OCI-LY7 (cell line): ENCODE data around the gene PTPRJ. TPM values are rescaled to one million over a fixed set of nuclear protein-coding genes. Genes with fewer than 3 reads are reported as not detected.
"Not testable (repeated sequence)": the region's sequence is repeated elsewhere in the genome, so short reads cannot be mapped to it uniquely, and the experiment has no call there.

Source experiments
- BruUV-seq: library from RNA; stranded (reverse); fragments of 400-500 nt; replicated peaks from 2 replicates; lab custom pipeline; 2021; lab: Mats Ljungman, UMichigan
- CTCF ChIA-PET: fragments of 300-600 bp; sonication (Branson Sonifier 250); formaldehyde crosslinking; loops from one replicate; lab custom pipeline; 2022; ENCODE audit warnings: antibody characterized with exemption; ENCODE audit not compliant: unreplicated experiment; lab: Charles Lee
- POLR2A ChIA-PET: fragments of 300-600 bp; sonication (Branson Sonifier 250); formaldehyde crosslinking; loops from one replicate; lab custom pipeline; 2022; ENCODE audit warnings: antibody characterized with exemption; lab: Charles Lee
- DNase-seq: peaks from one replicate; pipeline ENCODE4 v3.0.0-alpha.2; 2015; ENCODE audit warnings: low spot score
- H2AFZ ChIP-seq: fragments of 200-600 bp; sonication (generic), shearing (Covaris generic); 2 replicates; pipeline ENCODE4 v1.6.1; 2014; ENCODE audit warnings: mild to moderate bottlenecking, antibody characterized with exemption, low read length, moderate library complexity
- H3K27ac ChIP-seq: fragments of 200-600 bp; sonication (generic); 2 replicates; pipeline ENCODE4 v1.5.1; 2014; ENCODE audit warnings: mixed run types, low read depth, mild to moderate bottlenecking, moderate library complexity, low read length, inconsistent platforms; ENCODE audit not compliant: poor library complexity, severe bottlenecking
- H3K36me3 ChIP-seq: fragments of 200-600 bp; sonication (generic); 2 replicates; pipeline ENCODE4 v1.6.1; 2014; ENCODE audit warnings: mild to moderate bottlenecking, antibody characterized with exemption, low read length, moderate library complexity, mixed read lengths; ENCODE audit not compliant: insufficient read depth
- H3K4me1 ChIP-seq: fragments of 200-600 bp; sonication (generic); 2 replicates; pipeline ENCODE4 v1.5.1; 2014; ENCODE audit warnings: mild to moderate bottlenecking, low read length; ENCODE audit not compliant: insufficient read depth, poor library complexity, severe bottlenecking
- H3K4me2 ChIP-seq: fragments of 200-600 bp; sonication (generic); 2 replicates; pipeline ENCODE4 v1.6.1; 2014; ENCODE audit warnings: mild to moderate bottlenecking, low read length
- H3K4me3 ChIP-seq: fragments of 200-600 bp; sonication (generic); 2 replicates; pipeline ENCODE4 v1.5.1; 2014; ENCODE audit warnings: mild to moderate bottlenecking, low read depth, low read length; ENCODE audit not compliant: poor library complexity, severe bottlenecking
- H3K79me2 ChIP-seq: fragments of 200-600 bp; sonication (generic); 2 replicates; pipeline ENCODE4 v1.6.1; 2016; ENCODE audit warnings: low read depth, mild to moderate bottlenecking, low read length, moderate library complexity, mixed read lengths; ENCODE audit not compliant: insufficient read depth
- H3K9me2 ChIP-seq: fragments of 200-600 bp; sonication (generic); 2 replicates; pipeline ENCODE4 v1.6.1; 2016; ENCODE audit warnings: mild to moderate bottlenecking, low read length, mixed read lengths; ENCODE audit not compliant: insufficient read depth
- H3K9me3 ChIP-seq: fragments of 200-600 bp; sonication (generic); 2 replicates; pipeline ENCODE4 v1.6.1; 2014; ENCODE audit warnings: mild to moderate bottlenecking, mixed run types, low read length, mixed read lengths
- H4K20me1 ChIP-seq: fragments of 200-600 bp; sonication (generic); 2 replicates; pipeline ENCODE4 v1.6.1; 2014; ENCODE audit warnings: mild to moderate bottlenecking, antibody characterized with exemption, low read length, moderate library complexity, mixed read lengths; ENCODE audit not compliant: insufficient read depth
- CTCF ChIP-seq: fragments of 200-600 bp; sonication (generic); conservative IDR thresholded peaks from 2 replicates; pipeline ENCODE4 v1.5.1; 2014; ENCODE audit warnings: mild to moderate bottlenecking, antibody characterized with exemption, low read length, moderate library complexity, mixed read lengths
- EZH2phosphoT487 ChIP-seq: fragments of 200-600 bp; sonication (generic); IDR thresholded peaks from 2 replicates; pipeline ENCODE4 v1.6.1; 2018; ENCODE audit warnings: low read depth, borderline replicate concordance, mild to moderate bottlenecking, mixed run types, antibody characterized with exemption, low read length, moderate library complexity, mixed read lengths
- intact Hi-C: fragments of 100-400 bp; cut with micrococcal nuclease; formaldehyde crosslinking; loops from one replicate; pipeline ENCODE4 v1.10.0; 2022; ENCODE audit not compliant: unreplicated experiment
- total RNA-seq, 2 experiments: library from RNA; depleted of rRNA in 1 of 2; stranded (reverse); fragments of >200 nt in 1 of 2; shearing (Covaris generic) in 1 of 2; gene quantifications; 2 replicates each; pipeline ENCODE4 v1.2.3, GENCODE V29; 2014 to 2022

PTPRJ gene
- total RNA-seq, 2 experiments from 2014 or later = 5.4 to 28.3 TPM

GRCh38 chr11:47950396-47950795, 30.0 kb upstream of the PTPRJ start:
- DNase-seq = peak; percentile 91
- Histone ChIP-seq H3K79me2 (no peaks in the 10 kb centered on the region), H4K20me1 (no peaks in the 10 kb centered on the region), H3K4me1 (peaks cover 26% of the 10 kb centered on the region), H3K4me2 (peak overlapping the region; percentile 51), H3K9me2 (no peaks in the 10 kb centered on the region), H3K9me3 (no peaks in the 10 kb centered on the region), H3K4me3 (no peak overlapping the region), H3K27ac (peak overlapping the region; percentile 46), H2AFZ (no peak overlapping the region), H3K36me3 (no peaks in the 10 kb centered on the region)
- intact Hi-C loops = loop anchor here (2.0 kb wide), 1 partner anchor 30 kb away; the partner anchor contains the start of gene PTPRJ
- TF ChIP-seq EZH2phosphoT487 (no peak), CTCF (no peak)
- no TSS peak for BruUV-seq
- CTCF ChIA-PET = no interaction called here
- POLR2A ChIA-PET = interaction anchor here (0.6 to 0.9 kb wide), 3 partner anchors 33 to 485 kb away, joined by 3 to 6 read pairs (median 3); no protein-coding TSS in a partner anchor

GRCh38 chr11:47951504-47951903, 28.9 kb upstream of the PTPRJ start:
- H3K36me3 ChIP-seq, BruUV-seq, DNase-seq, H4K20me1 ChIP-seq, POLR2A ChIA-PET, H2AFZ ChIP-seq, CTCF ChIA-PET, H3K27ac ChIP-seq, H3K4me3 ChIP-seq, H3K4me2 ChIP-seq, H3K79me2 ChIP-seq, H3K9me2 ChIP-seq, H3K9me3 ChIP-seq: not testable (repeated sequence)
- H3K4me1 ChIP-seq = peaks cover 30% of the 10 kb centered on the region
- intact Hi-C loops = loop anchor here (2.0 kb wide), 1 partner anchor 29 kb away; the partner anchor contains the start of gene PTPRJ

- TF ChIP-seq CTCF (no peak), EZH2phosphoT487 (no peak)
- no peaks in the 10 kb centered on the region for H3K9me2 ChIP-seq
- ChIA-PET CTCF (interaction anchor here (0.8 kb wide), 1 partner anchor 20 kb away, joined by 3 read pairs; no protein-coding TSS in a partner anchor), POLR2A (interaction anchor here (0.5 to 1.5 kb wide), 8 partner anchors 8 to 193 kb away, joined by 3 to 5 read pairs (median 4); no protein-coding TSS in a partner anchor)
- intact Hi-C loops = no loop called here
- no peaks in the 10 kb centered on the region for H4K20me1 ChIP-seq
- peak overlapping the region; percentile 17; the same call in 1 of the 2 replicates for H3K4me2 ChIP-seq
- peak; percentile 24 for DNase-seq
- H2AFZ ChIP-seq = peak overlapping the region; percentile 36; the same call in 1 of the 2 replicates
- no peaks in the 10 kb centered on the region for H3K9me3 ChIP-seq
- no TSS peak for BruUV-seq
- no peak overlapping the region for H3K27ac ChIP-seq
- no peaks in the 10 kb centered on the region for H3K36me3 ChIP-seq
- H3K4me3 ChIP-seq = no peak overlapping the region
- peaks cover 22% of the 10 kb centered on the region for H3K4me1 ChIP-seq
- no peaks in the 10 kb centered on the region for H3K79me2 ChIP-seq
Observed at GRCh38 chr11:47955061-47955755, 25.2 kb upstream of the PTPRJ start.
